ENCODE results near the gene CDH4.

The CDH4 gene

DNA sequence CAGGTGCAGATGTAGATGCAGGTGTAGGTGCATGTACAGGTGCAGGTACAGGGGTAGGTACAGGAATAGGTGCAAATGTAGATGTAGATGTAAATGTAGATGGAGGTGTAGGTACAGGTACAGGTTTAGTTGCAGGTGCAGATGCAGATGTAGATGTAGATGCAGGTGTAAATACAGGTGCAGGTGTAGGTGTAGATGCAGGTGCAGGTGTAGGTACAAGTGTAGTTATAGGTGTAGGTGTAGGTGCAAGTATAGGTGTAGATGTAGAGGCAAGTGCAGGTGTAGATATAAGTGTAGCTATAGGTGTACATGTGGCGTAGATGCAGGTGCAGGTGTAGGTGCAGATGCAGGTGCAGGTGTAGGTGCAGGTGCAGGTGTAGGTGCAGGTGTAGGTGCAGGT is 34.2 kb upstream of the CDH4 start:
- TF ChIP-seq, protein P1, sequence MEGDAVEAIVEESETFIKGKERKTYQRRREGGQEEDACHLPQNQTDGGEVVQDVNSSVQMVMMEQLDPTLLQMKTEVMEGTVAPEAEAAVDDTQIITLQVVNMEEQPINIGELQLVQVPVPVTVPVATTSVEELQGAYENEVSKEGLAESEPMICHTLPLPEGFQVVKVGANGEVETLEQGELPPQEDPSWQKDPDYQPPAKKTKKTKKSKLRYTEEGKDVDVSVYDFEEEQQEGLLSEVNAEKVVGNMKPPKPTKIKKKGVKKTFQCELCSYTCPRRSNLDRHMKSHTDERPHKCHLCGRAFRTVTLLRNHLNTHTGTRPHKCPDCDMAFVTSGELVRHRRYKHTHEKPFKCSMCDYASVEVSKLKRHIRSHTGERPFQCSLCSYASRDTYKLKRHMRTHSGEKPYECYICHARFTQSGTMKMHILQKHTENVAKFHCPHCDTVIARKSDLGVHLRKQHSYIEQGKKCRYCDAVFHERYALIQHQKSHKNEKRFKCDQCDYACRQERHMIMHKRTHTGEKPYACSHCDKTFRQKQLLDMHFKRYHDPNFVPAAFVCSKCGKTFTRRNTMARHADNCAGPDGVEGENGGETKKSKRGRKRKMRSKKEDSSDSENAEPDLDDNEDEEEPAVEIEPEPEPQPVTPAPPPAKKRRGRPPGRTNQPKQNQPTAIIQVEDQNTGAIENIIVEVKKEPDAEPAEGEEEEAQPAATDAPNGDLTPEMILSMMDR (IDR thresholded peaks at IDR 0.05): no peak
- Histone ChIP-seq H3K36me3 (no peaks in the 10 kb centered on the region), H3K27ac (no peak overlapping the region)

DNA sequence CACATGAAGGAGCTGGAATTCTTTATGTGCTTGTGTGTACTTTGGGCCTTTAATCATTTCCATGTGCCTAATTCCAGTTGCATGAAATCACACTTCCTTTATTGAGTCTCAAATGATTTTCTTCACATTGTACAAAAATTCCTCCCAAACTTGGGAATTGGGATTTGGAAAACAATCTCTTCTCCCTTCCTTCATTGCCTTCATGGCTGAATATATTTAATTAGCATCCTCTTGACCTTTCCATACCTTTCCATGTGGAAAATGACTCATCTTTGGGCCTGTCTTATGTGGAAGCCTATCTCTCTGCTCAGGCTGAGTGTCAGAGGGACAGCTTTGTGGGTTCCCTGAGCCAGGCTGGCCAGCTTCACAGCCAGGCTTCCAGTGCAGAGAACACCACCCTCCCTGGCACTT is 33.0 kb upstream of the CDH4 start:
- Histone ChIP-seq H3K36me3 (no peaks in the 10 kb centered on the region), H3K27ac (no peak overlapping the region), H3K27me3 (peaks cover 21% of the 10 kb centered on the region), H3K4me3 (ENCODE audit: low read depth in 1 of 2, low read length in 1 of 2) (no peak overlapping the region), H3K9me3 (no peaks in the 10 kb centered on the region), H3K4me1 (ENCODE audit: control insufficient read depth in 1 of 2, insufficient read depth in 1 of 2, low read depth in 1 of 2, low read length in 1 of 2) (no peaks in the 10 kb centered on the region)
- TF ChIP-seq, protein P1 (IDR thresholded peaks at IDR 0.05): no peak

More for the DNA sequence above, 34.2 kb upstream of the CDH4 start:
- no peaks in the 10 kb centered on the region for H3K9me3 ChIP-seq
- no peak overlapping the region for H3K4me3 ChIP-seq (ENCODE audit: low read depth in 1 of 2, low read length in 1 of 2)
- peaks cover 21% of the 10 kb centered on the region for H3K27me3 ChIP-seq
- H3K4me1 ChIP-seq (ENCODE audit: control insufficient read depth in 1 of 2, insufficient read depth in 1 of 2, low read depth in 1 of 2, low read length in 1 of 2): no peaks in the 10 kb centered on the region

DNA sequence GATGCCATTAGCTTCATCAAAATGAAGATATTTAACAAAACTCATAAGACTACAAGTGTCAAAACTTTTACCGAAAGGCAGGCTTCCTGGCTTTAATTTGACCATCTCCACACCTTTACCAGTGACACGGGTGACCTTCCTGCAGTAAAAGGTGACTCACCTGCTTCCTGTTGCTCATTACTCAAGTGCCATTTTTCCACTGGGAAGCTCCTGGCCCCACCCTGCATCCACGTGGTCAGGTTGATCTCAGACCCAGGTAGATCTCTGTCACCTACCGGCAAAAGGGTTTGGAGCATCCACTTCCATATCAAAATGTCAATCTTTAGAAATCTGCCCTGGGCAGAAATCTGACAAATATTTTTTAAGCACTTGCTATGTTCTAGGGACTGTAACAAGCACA is 31.9 kb upstream of the CDH4 start:
- Histone ChIP-seq H3K4me1 (ENCODE audit: control insufficient read depth in 1 of 2, insufficient read depth in 1 of 2, low read depth in 1 of 2, low read length in 1 of 2) (no peaks in the 10 kb centered on the region), H3K27ac (no peak overlapping the region), H3K9me3 (no peaks in the 10 kb centered on the region), H3K36me3 (no peaks in the 10 kb centered on the region), H3K27me3 (peaks cover 21% of the 10 kb centered on the region), H3K4me3 (ENCODE audit: low read depth in 1 of 2, low read length in 1 of 2) (no peak overlapping the region)
- TF ChIP-seq, protein P1 (IDR thresholded peaks at IDR 0.05): no peak

DNA sequence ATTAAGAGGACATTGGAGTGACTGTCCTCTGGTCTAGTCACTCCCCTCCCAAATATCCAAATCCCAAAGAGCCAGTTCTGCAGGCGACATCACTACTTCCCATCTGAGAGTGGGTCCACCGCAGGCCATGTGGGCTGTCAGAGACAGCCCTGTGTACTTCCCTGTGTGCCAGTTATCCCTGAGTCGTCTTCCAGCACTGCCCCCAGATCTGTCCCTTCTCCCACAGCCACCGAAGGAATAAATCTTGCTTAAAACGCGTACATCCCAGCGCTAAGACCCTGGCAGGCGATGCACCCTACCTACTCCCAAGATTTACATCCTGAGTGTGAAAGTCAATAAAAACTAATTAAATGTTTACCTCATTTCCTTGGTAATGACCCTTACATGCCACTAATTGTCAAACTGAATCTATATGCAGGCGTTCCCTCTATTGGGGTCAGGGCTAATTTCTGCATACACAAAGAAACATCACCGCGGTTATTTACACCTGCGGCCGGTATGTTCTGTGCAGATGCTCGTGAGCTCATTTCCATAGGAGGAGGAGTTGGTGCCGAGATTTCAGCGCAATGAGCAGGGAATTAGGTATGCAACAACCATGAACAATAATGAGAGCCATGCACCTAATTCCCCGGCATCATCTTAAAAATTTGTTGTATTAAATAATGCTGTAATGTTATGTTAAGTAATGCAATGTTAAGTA is 31.3 kb upstream of the CDH4 start:
- TF ChIP-seq, protein P1 (IDR thresholded peaks at IDR 0.05): no peak
- Histone ChIP-seq H3K27ac (no peak overlapping the region), H3K27me3 (peaks cover 21% of the 10 kb centered on the region), H3K4me3 (ENCODE audit: low read depth in 1 of 2, low read length in 1 of 2) (no peak overlapping the region), H3K4me1 (ENCODE audit: control insufficient read depth in 1 of 2, insufficient read depth in 1 of 2, low read depth in 1 of 2, low read length in 1 of 2) (no peaks in the 10 kb centered on the region), H3K9me3 (no peaks in the 10 kb centered on the region), H3K36me3 (no peaks in the 10 kb centered on the region)

DNA sequence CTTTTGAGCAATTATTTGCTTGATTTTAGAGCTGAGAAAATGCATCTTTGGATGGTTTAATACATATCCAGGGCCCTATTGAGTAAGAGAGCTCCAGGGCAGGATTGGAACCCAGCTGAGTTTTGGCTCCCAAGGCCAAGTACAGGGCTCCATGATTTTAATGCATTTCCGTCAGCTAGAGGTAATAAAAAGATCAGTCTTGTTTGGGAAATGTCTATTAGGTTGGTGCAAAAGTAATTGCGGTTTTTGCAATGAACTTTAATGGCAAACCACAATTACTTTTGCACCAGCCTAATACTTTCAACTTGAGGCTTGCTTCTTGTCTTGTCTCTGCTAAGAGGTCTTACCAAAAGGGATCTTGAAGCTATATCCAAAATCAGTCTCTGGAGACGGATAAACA is 29.4 kb upstream of the CDH4 start:
- H3K36me3 ChIP-seq: no peaks in the 10 kb centered on the region
- H3K4me3 ChIP-seq (ENCODE audit: low read depth in 1 of 2, low read length in 1 of 2): no peak overlapping the region
- no peak overlapping the region for H3K27ac ChIP-seq
- H3K4me1 ChIP-seq (ENCODE audit: control insufficient read depth in 1 of 2, insufficient read depth in 1 of 2, low read depth in 1 of 2, low read length in 1 of 2): no peaks in the 10 kb centered on the region
- TF ChIP-seq, protein P1 (IDR thresholded peaks at IDR 0.05): no peak
- H3K9me3 ChIP-seq: no peaks in the 10 kb centered on the region
- H3K27me3 ChIP-seq: peaks cover 29% of the 10 kb centered on the region
